GM10248 (cell line): Measurements from ENCODE around the gene NOA1.

Experiments
- CTCF ChIA-PET: fragments of 300-600 bp; sonication (Branson Sonifier 250); formaldehyde crosslinking; extraction: SDS; loops from one replicate; lab custom pipeline; 2021; ENCODE audit warnings: antibody characterized with exemption; lab: Yijun Ruan, JAX
- POLR2A ChIA-PET: fragments of 350-650 bp; sonication (Branson Sonifier 250); formaldehyde crosslinking; extraction: SDS; loops from one replicate; lab custom pipeline; 2020; ENCODE audit warnings: antibody characterized with exemption; lab: Yijun Ruan, JAX
- DNase-seq: peaks from one replicate; pipeline ENCODE4 v3.0.0; 2012; ENCODE audit errors: extremely low spot score
- TF ChIP-seq, protein P1 (sequence below): IDR thresholded peaks from 2 replicates; pipeline ENCODE4 v1.5.1; 2012; ENCODE audit warnings: mild to moderate bottlenecking, low read depth; ENCODE audit errors: extremely low read depth, missing control alignments, control extremely low read depth

NOA1 gene

DNA sequence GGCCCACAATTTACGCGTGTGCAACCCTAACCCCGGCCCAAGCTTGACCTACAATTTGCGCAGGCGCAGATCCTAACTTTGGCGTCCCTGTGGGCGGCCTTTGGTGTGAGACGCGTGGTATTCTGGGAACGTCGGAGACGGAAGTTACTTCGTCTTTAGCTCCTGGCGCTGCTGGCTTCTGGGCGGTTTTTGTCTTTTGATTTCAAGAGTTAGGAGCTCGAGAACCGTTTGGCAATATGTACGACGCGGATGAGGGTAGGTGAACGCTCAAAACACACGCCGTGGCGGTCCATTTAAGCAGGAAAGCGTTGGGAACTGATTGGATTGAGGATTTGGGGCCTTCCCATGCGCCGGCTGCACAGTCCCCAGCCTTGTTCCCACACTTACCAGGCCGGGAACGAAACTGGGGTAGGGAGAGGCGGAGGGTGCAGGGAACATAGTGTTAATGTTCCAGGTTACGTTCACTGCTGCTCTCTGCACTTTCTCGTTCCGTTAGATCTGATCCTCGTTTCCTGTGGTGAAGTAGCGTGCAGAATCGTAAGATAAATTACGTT lies 1.4 kb upstream of the NOA1 start, which contains the start of gene POLR2B:
POLR2B (plus strand) TSS at position 147 of the 554 bp plus-strand sequence; CDS start at position 237, 90 bp downstream.
- ChIA-PET CTCF (interaction anchor here (0.9 to 4.4 kb wide), 7 partner anchors 9 to 185 kb away, joined by 3 to 26 read pairs (median 5); partner anchors contain the start of gene REST), POLR2A (interaction anchor here (0.6 to 2.8 kb wide), 6 partner anchors 9 to 591 kb away, joined by 3 to 25 read pairs (median 4); partner anchors contain the start of genes AASDH and REST)
- DNase-seq = peak; percentile 87
- TF ChIP-seq, protein P1, sequence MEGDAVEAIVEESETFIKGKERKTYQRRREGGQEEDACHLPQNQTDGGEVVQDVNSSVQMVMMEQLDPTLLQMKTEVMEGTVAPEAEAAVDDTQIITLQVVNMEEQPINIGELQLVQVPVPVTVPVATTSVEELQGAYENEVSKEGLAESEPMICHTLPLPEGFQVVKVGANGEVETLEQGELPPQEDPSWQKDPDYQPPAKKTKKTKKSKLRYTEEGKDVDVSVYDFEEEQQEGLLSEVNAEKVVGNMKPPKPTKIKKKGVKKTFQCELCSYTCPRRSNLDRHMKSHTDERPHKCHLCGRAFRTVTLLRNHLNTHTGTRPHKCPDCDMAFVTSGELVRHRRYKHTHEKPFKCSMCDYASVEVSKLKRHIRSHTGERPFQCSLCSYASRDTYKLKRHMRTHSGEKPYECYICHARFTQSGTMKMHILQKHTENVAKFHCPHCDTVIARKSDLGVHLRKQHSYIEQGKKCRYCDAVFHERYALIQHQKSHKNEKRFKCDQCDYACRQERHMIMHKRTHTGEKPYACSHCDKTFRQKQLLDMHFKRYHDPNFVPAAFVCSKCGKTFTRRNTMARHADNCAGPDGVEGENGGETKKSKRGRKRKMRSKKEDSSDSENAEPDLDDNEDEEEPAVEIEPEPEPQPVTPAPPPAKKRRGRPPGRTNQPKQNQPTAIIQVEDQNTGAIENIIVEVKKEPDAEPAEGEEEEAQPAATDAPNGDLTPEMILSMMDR = no peak

GRCh38 chr4:56976837-56977320 lies 527 bp downstream of the NOA1 start:
- POLR2A ChIA-PET = interaction anchor here (0.5 to 2.8 kb wide), 9 partner anchors 11 to 930 kb away, joined by 3 to 25 read pairs (median 5); partner anchors contain the start of genes PAICS, PPAT and REST
- TF ChIP-seq, protein P1 = peak; percentile 5
- DNase-seq = peak; percentile 59
- CTCF ChIA-PET = interaction anchor here (0.7 to 4.4 kb wide), 10 partner anchors 10 to 1028 kb away, joined by 3 to 26 read pairs (median 4); partner anchors contain the start of genes CEP135, PAICS and REST

DNA sequence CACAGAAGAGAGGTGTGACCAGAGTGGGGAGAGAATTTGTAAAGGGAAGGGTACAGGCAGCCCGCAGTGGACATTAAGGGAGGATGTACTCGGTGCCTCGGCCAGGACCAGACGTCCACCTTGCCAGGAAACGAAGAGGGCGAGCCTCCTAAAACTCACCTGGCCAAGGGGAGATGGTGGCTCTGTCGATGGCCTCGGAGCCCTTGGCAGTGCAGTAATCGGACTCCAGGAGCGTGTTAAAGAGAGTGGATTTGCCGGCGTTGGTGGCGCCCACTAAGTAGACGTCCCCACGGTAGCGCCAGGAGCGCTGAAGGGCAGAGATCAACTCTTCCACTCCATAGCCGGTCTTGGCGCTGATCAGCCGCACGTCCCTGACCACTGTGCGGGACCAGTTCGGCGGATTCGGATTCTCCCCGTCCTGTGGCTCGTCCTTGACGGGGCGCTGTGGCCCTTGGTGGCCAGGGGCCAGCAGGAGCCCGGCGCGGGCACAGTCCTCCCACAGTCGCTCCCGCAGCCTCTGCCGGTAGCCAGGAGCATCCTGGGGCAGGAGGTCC lies 1.0 kb downstream of the NOA1 start:
- DNase-seq = peak; percentile 21
- CTCF ChIA-PET = interaction anchor here (1.2 to 4.4 kb wide), 6 partner anchors 10 to 1028 kb away, joined by 3 to 26 read pairs (median 6); partner anchors contain the start of genes CEP135 and REST
- TF ChIP-seq, protein P1 = no peak
- POLR2A ChIA-PET = interaction anchor here (2.8 kb wide), 1 partner anchor 68 kb away, joined by 25 read pairs; the partner anchor contains the start of gene REST

GRCh38 chr4:56973336-56973735 lies 4.1 kb downstream of the NOA1 start:
- ChIA-PET CTCF (interaction anchor here (0.7 to 1.2 kb wide), 2 partner anchors 11 to 12 kb away, joined by 3 read pairs; no protein-coding TSS in a partner anchor), POLR2A (no interaction called here)
- TF ChIP-seq, protein P1 = no peak
- DNase-seq = no peak

- POLR2A ChIA-PET = no interaction called here
- CTCF ChIA-PET = interaction anchor here (0.7 to 1.0 kb wide), 2 partner anchors 11 to 13 kb away, joined by 3 read pairs; no protein-coding TSS in a partner anchor
- no peak for DNase-seq
- TF ChIP-seq, protein P1 = no peak
These were observed 4.6 kb downstream of the NOA1 start for GRCh38 chr4:56972809-56973208.

DNA sequence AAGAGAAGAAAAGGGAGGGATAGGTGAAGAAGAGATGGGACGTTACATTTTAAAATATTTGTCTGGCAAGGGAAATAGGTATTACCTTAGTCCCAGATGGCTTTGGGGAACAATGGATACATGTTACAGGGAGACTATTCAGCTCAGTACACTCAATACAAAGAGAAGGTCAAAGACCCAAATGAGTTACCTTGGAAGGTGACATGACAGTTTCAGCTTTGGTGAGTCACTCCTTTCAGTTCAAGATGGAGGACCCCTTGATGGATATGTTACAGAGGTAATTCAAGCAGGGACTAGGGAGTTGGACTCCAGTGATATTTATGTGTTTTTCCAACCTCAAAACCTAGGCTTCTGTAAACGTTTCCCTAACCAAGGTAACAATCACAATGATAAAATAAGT lies 5.0 kb downstream of the NOA1 start:
- DNase-seq = no peak
- ChIA-PET POLR2A (no interaction called here), CTCF (interaction anchor here (1.0 kb wide), 1 partner anchor 12 kb away, joined by 3 read pairs; no protein-coding TSS in a partner anchor)
- TF ChIP-seq, protein P1 = no peak
